Measurements from ENCODE around the gene SRRM4.

Gene SRRM4

DNA sequence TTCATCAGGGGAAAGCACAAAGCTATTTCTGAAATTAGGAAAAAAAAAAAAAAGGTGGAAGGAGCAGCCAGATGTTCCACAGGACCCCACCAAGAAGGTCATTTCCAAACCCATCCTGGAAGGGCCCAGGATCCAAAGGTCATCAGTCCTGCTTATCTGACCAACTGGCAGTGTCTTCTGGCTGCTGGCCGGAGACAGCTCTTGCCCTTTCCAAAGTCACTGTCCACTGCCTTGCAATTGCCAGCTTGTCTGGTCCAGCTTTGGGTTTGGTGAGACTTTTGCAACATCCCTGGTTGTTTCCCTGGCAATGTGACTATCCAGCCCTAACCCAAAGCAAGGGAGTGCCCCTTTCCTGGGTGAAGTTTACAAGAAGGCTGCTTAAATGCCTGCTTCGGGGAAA, 178.5 kb downstream of the SRRM4 start:
- H3K4me3 ChIP-seq (replicated peaks; ENCODE audit: insufficient read depth, low read length): no peak overlapping the region
- H3K27me3 ChIP-seq (ENCODE audit: insufficient read depth, poor library complexity, severe bottlenecking): no peaks in the 10 kb centered on the region
- TF ChIP-seq, protein P1, sequence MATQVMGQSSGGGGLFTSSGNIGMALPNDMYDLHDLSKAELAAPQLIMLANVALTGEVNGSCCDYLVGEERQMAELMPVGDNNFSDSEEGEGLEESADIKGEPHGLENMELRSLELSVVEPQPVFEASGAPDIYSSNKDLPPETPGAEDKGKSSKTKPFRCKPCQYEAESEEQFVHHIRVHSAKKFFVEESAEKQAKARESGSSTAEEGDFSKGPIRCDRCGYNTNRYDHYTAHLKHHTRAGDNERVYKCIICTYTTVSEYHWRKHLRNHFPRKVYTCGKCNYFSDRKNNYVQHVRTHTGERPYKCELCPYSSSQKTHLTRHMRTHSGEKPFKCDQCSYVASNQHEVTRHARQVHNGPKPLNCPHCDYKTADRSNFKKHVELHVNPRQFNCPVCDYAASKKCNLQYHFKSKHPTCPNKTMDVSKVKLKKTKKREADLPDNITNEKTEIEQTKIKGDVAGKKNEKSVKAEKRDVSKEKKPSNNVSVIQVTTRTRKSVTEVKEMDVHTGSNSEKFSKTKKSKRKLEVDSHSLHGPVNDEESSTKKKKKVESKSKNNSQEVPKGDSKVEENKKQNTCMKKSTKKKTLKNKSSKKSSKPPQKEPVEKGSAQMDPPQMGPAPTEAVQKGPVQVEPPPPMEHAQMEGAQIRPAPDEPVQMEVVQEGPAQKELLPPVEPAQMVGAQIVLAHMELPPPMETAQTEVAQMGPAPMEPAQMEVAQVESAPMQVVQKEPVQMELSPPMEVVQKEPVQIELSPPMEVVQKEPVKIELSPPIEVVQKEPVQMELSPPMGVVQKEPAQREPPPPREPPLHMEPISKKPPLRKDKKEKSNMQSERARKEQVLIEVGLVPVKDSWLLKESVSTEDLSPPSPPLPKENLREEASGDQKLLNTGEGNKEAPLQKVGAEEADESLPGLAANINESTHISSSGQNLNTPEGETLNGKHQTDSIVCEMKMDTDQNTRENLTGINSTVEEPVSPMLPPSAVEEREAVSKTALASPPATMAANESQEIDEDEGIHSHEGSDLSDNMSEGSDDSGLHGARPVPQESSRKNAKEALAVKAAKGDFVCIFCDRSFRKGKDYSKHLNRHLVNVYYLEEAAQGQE (IDR thresholded peaks at IDR 0.05; ENCODE audit: insufficient replicate concordance, low read depth): no peak
- TF ChIP-seq SPI1 (IDR thresholded peaks at IDR 0.05; ENCODE audit: borderline replicate concordance, low read depth): no peak
- TF ChIP-seq GABPA (IDR thresholded peaks at IDR 0.05; ENCODE audit: low read depth): no peak
- TF ChIP-seq, protein P2, sequence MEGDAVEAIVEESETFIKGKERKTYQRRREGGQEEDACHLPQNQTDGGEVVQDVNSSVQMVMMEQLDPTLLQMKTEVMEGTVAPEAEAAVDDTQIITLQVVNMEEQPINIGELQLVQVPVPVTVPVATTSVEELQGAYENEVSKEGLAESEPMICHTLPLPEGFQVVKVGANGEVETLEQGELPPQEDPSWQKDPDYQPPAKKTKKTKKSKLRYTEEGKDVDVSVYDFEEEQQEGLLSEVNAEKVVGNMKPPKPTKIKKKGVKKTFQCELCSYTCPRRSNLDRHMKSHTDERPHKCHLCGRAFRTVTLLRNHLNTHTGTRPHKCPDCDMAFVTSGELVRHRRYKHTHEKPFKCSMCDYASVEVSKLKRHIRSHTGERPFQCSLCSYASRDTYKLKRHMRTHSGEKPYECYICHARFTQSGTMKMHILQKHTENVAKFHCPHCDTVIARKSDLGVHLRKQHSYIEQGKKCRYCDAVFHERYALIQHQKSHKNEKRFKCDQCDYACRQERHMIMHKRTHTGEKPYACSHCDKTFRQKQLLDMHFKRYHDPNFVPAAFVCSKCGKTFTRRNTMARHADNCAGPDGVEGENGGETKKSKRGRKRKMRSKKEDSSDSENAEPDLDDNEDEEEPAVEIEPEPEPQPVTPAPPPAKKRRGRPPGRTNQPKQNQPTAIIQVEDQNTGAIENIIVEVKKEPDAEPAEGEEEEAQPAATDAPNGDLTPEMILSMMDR (IDR thresholded peaks at IDR 0.05; ENCODE audit: insufficient read depth, low read length): no peak
- TF ChIP-seq POLR2AphosphoS5 (IDR thresholded peaks at IDR 0.05; ENCODE audit: low read depth): no peak
- no peak for DNase-seq (ENCODE audit: low read depth in 1 of 2, low spot score in 1 of 2)
- no peak overlapping the region for H3K27ac ChIP-seq (replicated peaks)

DNA sequence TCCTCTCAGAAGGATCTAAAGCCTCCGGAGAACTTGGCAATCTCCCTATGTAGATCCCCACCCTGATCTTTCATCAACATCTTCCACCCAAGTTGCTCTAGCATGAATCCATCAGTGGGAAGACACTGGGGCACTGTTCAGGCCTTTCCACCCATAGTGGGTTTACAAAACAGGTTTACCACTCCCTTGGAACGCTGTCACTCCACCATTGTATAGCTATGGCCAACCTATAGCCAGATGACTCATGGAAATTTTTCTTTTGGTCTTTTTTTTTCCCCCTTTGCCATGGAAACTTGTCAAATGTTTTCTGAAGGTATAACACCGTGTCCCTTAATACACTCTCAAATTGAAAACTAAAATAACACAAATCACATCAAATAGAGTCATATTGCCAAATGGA, 186.6 kb downstream of the SRRM4 start:
- H3K27me3 ChIP-seq (ENCODE audit: insufficient read depth, poor library complexity, severe bottlenecking): no peaks in the 10 kb centered on the region
- DNase-seq (ENCODE audit: low read depth in 1 of 2, low spot score in 1 of 2): no peak
- H3K27ac ChIP-seq (replicated peaks): no peak overlapping the region
- H3K4me3 ChIP-seq (replicated peaks; ENCODE audit: insufficient read depth, low read length): no peak overlapping the region
- TF ChIP-seq, protein P1 (IDR thresholded peaks at IDR 0.05; ENCODE audit: insufficient replicate concordance, low read depth): no peak
- TF ChIP-seq POLR2AphosphoS5 (IDR thresholded peaks at IDR 0.05; ENCODE audit: low read depth): no peak
- TF ChIP-seq SPI1 (IDR thresholded peaks at IDR 0.05; ENCODE audit: borderline replicate concordance, low read depth): no peak
- TF ChIP-seq GABPA (IDR thresholded peaks at IDR 0.05; ENCODE audit: low read depth): no peak
- TF ChIP-seq, protein P2 (IDR thresholded peaks at IDR 0.05; ENCODE audit: insufficient read depth, low read length): no peak

DNA sequence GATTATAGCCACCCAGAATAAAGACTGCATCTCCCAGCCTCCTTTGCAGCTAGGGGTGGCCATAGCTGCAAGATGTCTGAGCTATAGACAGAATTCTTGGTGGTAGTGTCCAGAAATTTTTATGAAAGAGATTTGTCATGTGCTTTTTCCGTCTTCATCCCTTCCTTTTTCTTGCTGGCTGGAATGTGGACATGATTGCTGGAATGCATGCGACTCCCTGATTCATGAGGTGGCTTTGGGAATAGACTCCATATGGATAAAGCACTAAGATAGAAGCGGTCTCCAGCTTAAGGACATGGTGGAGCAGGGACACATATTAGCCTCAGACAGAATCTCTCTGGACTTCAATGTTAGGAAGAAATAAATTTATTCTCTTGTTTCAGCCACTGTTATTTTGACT, 187.4 kb downstream of the SRRM4 start:
- no peak overlapping the region for H3K27ac ChIP-seq (replicated peaks)
- H3K4me3 ChIP-seq (replicated peaks; ENCODE audit: insufficient read depth, low read length): no peak overlapping the region
- no peaks in the 10 kb centered on the region for H3K27me3 ChIP-seq (ENCODE audit: insufficient read depth, poor library complexity, severe bottlenecking)
- TF ChIP-seq GABPA (IDR thresholded peaks at IDR 0.05; ENCODE audit: low read depth) (no peak), POLR2AphosphoS5 (IDR thresholded peaks at IDR 0.05; ENCODE audit: low read depth) (no peak), SPI1 (IDR thresholded peaks at IDR 0.05; ENCODE audit: borderline replicate concordance, low read depth) (no peak)
- TF ChIP-seq, protein P2 (IDR thresholded peaks at IDR 0.05; ENCODE audit: insufficient read depth, low read length): no peak
- TF ChIP-seq, protein P1 (IDR thresholded peaks at IDR 0.05; ENCODE audit: insufficient replicate concordance, low read depth): no peak
- no peak for DNase-seq (ENCODE audit: low read depth in 1 of 2, low spot score in 1 of 2)

Measured in HL-60 (cell line).